ENCODE measurements around the gene UNC93A. TPM values are rescaled to one million over a fixed set of nuclear protein-coding genes. Genes with fewer than 3 reads are reported as not detected.

UNC93A gene
- not detected for total RNA-seq

DNA sequence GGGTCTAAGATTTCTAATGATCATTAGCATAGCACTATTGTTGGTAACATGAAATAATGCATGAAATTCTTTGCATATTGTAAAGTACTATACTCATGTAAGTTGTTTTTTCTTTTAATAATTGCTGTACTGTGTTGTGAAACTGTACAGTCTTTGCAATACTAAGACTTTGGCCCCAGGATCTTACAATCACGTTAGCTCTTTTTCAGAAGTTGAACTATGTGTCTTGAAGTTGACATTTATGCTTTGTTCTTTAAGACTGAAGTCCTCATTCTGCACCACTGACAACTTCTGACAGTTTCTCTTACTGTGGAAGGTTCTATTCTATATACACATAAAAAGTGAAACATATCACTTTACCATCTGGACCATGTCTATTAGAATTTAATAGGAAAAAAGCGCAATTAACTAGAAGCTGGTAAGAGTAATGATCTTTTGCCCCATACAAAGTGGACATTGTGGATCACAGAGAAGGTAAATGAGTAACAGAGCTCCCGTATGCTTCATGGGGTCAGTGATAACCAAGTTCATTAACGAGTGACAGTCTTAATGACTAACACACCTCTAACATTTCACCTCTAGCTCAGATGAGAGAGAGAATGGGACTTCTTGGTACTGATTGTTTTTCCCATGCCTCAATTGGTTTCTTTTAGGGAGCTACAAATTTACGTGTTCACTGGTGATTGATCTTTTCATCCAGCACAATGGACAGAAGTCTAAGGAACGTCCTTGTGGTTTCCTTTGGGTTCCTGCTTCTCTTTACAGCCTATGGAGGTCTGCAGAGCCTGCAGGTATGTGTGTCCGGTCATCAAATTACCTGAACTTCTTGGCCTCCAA is at the start of gene UNC93A:
UNC93A (plus strand) TSS at position 530 of the 837 bp plus-strand sequence; CDS start at position 705, 175 bp downstream.

Other genes starting within 250 kb of the UNC93A start
- not detected for gene CCR6, start 168.2 kb upstream of the UNC93A start, total RNA-seq
- gene GPR31, start 133.3 kb upstream of the UNC93A start, total RNA-seq = not detected
- gene TTLL2, start 33.8 kb downstream of the UNC93A start, total RNA-seq = not detected

All from diencephalon (tissue), 1 donor.